K562 (cell line): Measurements from ENCODE around the gene ETNK2. TPM values are rescaled to one million over a fixed set of nuclear protein-coding genes. Genes with fewer than 3 reads are reported as not detected.

ENCODE experiments used
- ATAC-seq: fragments of 200-7000 bp; cut with Tn5 transposase; 3 replicates; pipeline ENCODE4 v1.9.1; 2020; ENCODE audit warnings: moderate library complexity
- BruUV-seq: library from RNA; stranded (reverse); fragments of 400-500 nt; replicated peaks from 2 replicates; lab custom pipeline; 2021; lab: Mats Ljungman, UMichigan
- CTCF ChIA-PET: fragments of 300-600 bp; formaldehyde crosslinking; extraction: SDS; loops from one replicate; lab custom pipeline; 2021; ENCODE audit warnings: low intra/inter-chr PET ratio; lab: Yijun Ruan, JAX
- POLR2A ChIA-PET: fragments of 300-600, 350-650 bp; sonication (Branson Sonifier 250); formaldehyde crosslinking; extraction: SDS; loops from one replicate; lab custom pipeline; 2021; ENCODE audit warnings: antibody characterized with exemption, inconsistent platforms; lab: Yijun Ruan, JAX
- DNase-seq, 4 experiments: peaks; one replicate each; pipeline versions ENCODE4 v3.0.0 to v3.0.0-alpha.2; 2011 to 2018; ENCODE audit warnings: low spot score in 3 of 4, mixed read lengths in 3 of 4; ENCODE audit errors: extremely low read depth in 1 of 4
- FAIRE-seq: peaks from 2 replicates; lab custom pipeline; 2011; peaks lifted over from hg19 to GRCh38; lab: Jason Lieb, UNC
- H2AFZ ChIP-seq: 2 replicates; pipeline ENCODE4 v1.6.0; 2011; ENCODE audit warnings: low read depth, low read length, control low read depth, inconsistent platforms
- H3K27ac ChIP-seq: fragments of 200-600 bp; 3 replicates; pipeline ENCODE4 v1.8.0; 2011; ENCODE audit warnings: low read depth, mild to moderate bottlenecking, control low read depth, inconsistent platforms, low read length, moderate library complexity, mixed read lengths; ENCODE audit errors: extremely low read depth
- H3K27me3 ChIP-seq, 2 experiments: fragments of 300-600 bp in 1 of 2; 2 replicates in 1 of 2; 3 replicates in 1 of 2; pipeline versions ENCODE4 v1.6.0 to v1.8.0; 2011; ENCODE audit warnings: inconsistent platforms in 2 of 2, low read length in 2 of 2, mild to moderate bottlenecking in 1 of 2, mixed read lengths in 1 of 2, moderate library complexity in 1 of 2; ENCODE audit not compliant: control insufficient read depth in 2 of 2, insufficient read depth in 2 of 2
- H3K36me3 ChIP-seq: fragments of 300-600 bp; 3 replicates; pipeline ENCODE4 v1.8.0; 2011; ENCODE audit warnings: mild to moderate bottlenecking, low read length, inconsistent platforms; ENCODE audit not compliant: control insufficient read depth, insufficient read depth
- H3K4me1 ChIP-seq, 2 experiments: fragments of 200-600 bp in 1 of 2; replicated peaks in 1 of 2; 2 replicates in 1 of 2; 3 replicates in 1 of 2; pipeline versions ENCODE4 v1.5.1 to v1.8.0; 2011; ENCODE audit warnings: inconsistent platforms in 2 of 2, low read length in 2 of 2, mild to moderate bottlenecking in 1 of 2, mixed read lengths in 1 of 2, moderate library complexity in 1 of 2; ENCODE audit not compliant: control insufficient read depth in 2 of 2, insufficient read depth in 2 of 2
- H3K4me2 ChIP-seq: 2 replicates; pipeline ENCODE4 v1.6.1; 2011; ENCODE audit warnings: low read length, control low read depth, inconsistent platforms, mixed read lengths; ENCODE audit not compliant: insufficient read depth
- H3K4me3 ChIP-seq: fragments of 200-600 bp; sonication (generic), shearing (Covaris generic); 2 replicates; pipeline ENCODE4 v1.5.1; 2016; ENCODE audit warnings: control low read depth, inconsistent platforms
- H3K79me2 ChIP-seq: fragments of 200-600 bp; 3 replicates; pipeline ENCODE4 v1.8.0; 2011; ENCODE audit warnings: low read length, inconsistent platforms; ENCODE audit not compliant: control insufficient read depth, insufficient read depth
- H3K9ac ChIP-seq, 2 experiments: 2 replicates each; pipeline versions ENCODE4 v1.6.0 to v1.6.1; 2011; ENCODE audit warnings: low read depth in 2 of 2, low read length in 2 of 2, control low read depth in 1 of 2, inconsistent platforms in 1 of 2, mild to moderate bottlenecking in 1 of 2, mixed read lengths in 1 of 2; ENCODE audit not compliant: insufficient read depth in 1 of 2
- H3K9me1 ChIP-seq: one replicate; pipeline ENCODE4 v1.6.0; 2011; ENCODE audit warnings: inconsistent platforms, mild to moderate bottlenecking, low read length, moderate library complexity; ENCODE audit not compliant: control insufficient read depth, insufficient read depth
- H3K9me3 ChIP-seq: replicated peaks from 2 replicates; pipeline ENCODE4 v1.5.1; 2011; ENCODE audit warnings: low read depth, low read length, inconsistent platforms; ENCODE audit not compliant: control insufficient read depth, insufficient read depth
- H4K20me1 ChIP-seq: replicated peaks from 2 replicates; pipeline ENCODE4 v1.6.1; 2011; ENCODE audit warnings: low read length, inconsistent platforms, mixed read lengths; ENCODE audit not compliant: control insufficient read depth, insufficient read depth
- TEAD4 ChIP-seq, 2 experiments: sonication (generic) in 1 of 2; formaldehyde crosslinking in 1 of 2; IDR thresholded peaks; 2 replicates each; pipeline versions ENCODE4 v1.6.1 to v1.8.0; 2012 to 2022; ENCODE audit warnings: borderline replicate concordance in 1 of 2, inconsistent platforms in 1 of 2, low read length in 1 of 2, mild to moderate bottlenecking in 1 of 2, missing genetic modification reagents in 1 of 2
- TFAP4 ChIP-seq: sonication (generic); formaldehyde crosslinking; IDR thresholded peaks from 2 replicates; pipeline ENCODE4 v1.8.0; 2022; ENCODE audit warnings: missing genetic modification reagents, mild to moderate bottlenecking, moderate library complexity, borderline replicate concordance
- WGBS: fragments of 100-300 bp; shearing (Covaris generic); methylation state at CpG from one replicate; pipeline ENCODE4 v1.1.6; 2016; ENCODE audit warnings: low coverage, mixed read lengths; ENCODE audit not compliant: insufficient coverage; ENCODE audit errors: missing lambda C conversion rate; 5-methylcytosine and 5-hydroxymethylcytosine counted together
- in situ Hi-C: fragments of 300-500 bp; cut with MboI; formaldehyde crosslinking; loops from 4 replicates; pipeline ENCODE4 v1.15.0; 2018; ENCODE audit warnings: inconsistent platforms, mixed read lengths
- intact Hi-C: fragments of 100-400 bp; cut with micrococcal nuclease; formaldehyde crosslinking; loops from 2 replicates; pipeline ENCODE4 v1.14.2; 2022
- polyA plus RNA-seq, 8 experiments: library from polyadenylated mRNA; depleted of rRNA in 4 of 8; stranded (reverse) in 5 of 8; unstranded in 3 of 8; fragments of >200 nt; fragmentation: Nextera tagmentation in 2 of 8; fragmentation: Illumina TruSeq in 1 of 8; extraction: Ambion mirVana in 2 of 8; extraction: Trizol in 1 of 8; gene quantifications; 2 replicates each; pipeline versions ENCODE4 v1.2.1 to v1.2.3, GENCODE V29; 2011 to 2014; ENCODE audit warnings: inconsistent platforms in 1 of 8, missing spikeins in 1 of 8
- total RNA-seq, 7 experiments: library from RNA; depleted of rRNA in 6 of 7; stranded (reverse); fragments of >200 nt in 6 of 7; fragmentation: Illumina TruSeq in 2 of 7; extraction: Trizol in 2 of 7; gene quantifications; 2 replicates each; pipeline versions ENCODE4 v1.2.1 to v1.2.3, GENCODE V29; 2011 to 2021; ENCODE audit warnings: low replicate concordance in 1 of 7

The ETNK2 gene
- total and polyA plus RNA-seq, 9 of the 15 experiments (the other 6 are each of a cell fraction or from before 2014, with no cell fraction given), result 0.03 to 0.38 (median 0.13) TPM; not detected in 4

- H4K20me1 ChIP-seq, result peaks cover 4% of the 10 kb centered on the region; the same call in 1 of the 2 replicates
- BruUV-seq, result no TSS peak
- in situ Hi-C loops, result loop anchor here (5.0 kb wide), 1 partner anchor 264 kb away; the partner anchor contains the start of gene SNRPE
- H3K36me3 ChIP-seq, result no peaks in the 10 kb centered on the region
- intact Hi-C loops, result loop anchor here (5.0 to 10.0 kb wide), 2 partner anchors 501 to 619 kb away; partner anchors contain the start of gene ATP2B4
- WGBS, result under 1% methylated on average over 18 of the region's 18 CpGs
- POLR2A ChIA-PET, result no interaction called here
- DNase-seq (no peak), FAIRE-seq (no peak), ATAC-seq (no peak)
- no peaks in the 10 kb centered on the region for H3K79me2 ChIP-seq
- no peak overlapping the region for H3K27ac ChIP-seq
- H3K4me2 ChIP-seq, result no peak overlapping the region
- H3K27me3 ChIP-seq, result peaks cover 37 to 54% of the 10 kb centered on the region in 2 experiments; a peak in 4 of 5 replicates
- no peaks in the 10 kb centered on the region for H3K9me1 ChIP-seq
- CTCF ChIA-PET, result no interaction called here
- no peak overlapping the region; a peak in 1 of 4 replicates for H3K9ac ChIP-seq
- H3K4me1 ChIP-seq, result peaks cover 0 to 15% of the 10 kb centered on the region in 2 experiments; a peak in 2 of 5 replicates
- H2AFZ ChIP-seq, result no peak overlapping the region
- no peak overlapping the region for H3K4me3 ChIP-seq
- TF ChIP-seq TFAP4 (CRISPR knock-in tag) (0 out of 2 replicates have a peak, but pooled peaks have one; percentile 12), TEAD4 (IDR thresholded peaks at IDR 0.05; ENCODE audit: low read length) (no peak), TEAD4 (CRISPR knock-in tag; IDR thresholded peaks at IDR 0.05; ENCODE audit: borderline replicate concordance) (no peak)
- no peaks in the 10 kb centered on the region for H3K9me3 ChIP-seq
These were observed 26.0 kb downstream of the ETNK2 start for GRCh38 chr1:204125759-204126351.
